ENCODE data around the gene CTPS2. TPM values are rescaled to one million over a fixed set of nuclear protein-coding genes. Genes with fewer than 3 reads are reported as not detected.
"Not testable (repeated sequence)": the region's sequence is repeated elsewhere in the genome, so short reads cannot be mapped to it uniquely, and the experiment has no call there.

CTPS2 gene
- total RNA-seq, 2 donors from 2014 or later = 7.9 to 12.0 TPM

DNA sequence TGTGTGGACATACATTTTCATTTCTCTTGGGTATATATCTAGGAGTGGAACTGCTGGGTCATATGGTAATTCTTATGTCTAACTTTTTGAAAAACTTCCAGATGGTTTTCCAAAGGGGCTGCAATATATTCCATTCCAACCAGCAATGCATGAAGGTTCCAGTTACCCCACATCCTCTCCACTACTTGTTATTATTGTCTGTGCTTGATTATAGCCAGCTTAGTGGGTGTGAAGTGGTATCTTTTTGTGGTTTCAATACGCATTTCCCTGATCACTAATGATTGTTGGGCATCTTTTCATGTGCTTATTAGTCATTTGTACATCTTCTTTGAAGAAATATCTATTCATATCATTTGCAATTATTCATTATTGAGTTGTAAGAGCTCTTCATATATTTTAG is 94.0 kb downstream of the CTPS2 start:
- Histone ChIP-seq H3K27me3 (replicated peaks; ENCODE audit: insufficient read depth) (no peaks in the 10 kb centered on the region), H3K4me1 (ENCODE audit: control insufficient read depth in 1 of 2, low read depth in 2 of 2) (no peaks in the 10 kb centered on the region), H3K9me3 (no peaks in the 10 kb centered on the region), H3K36me3 (no peaks in the 10 kb centered on the region), H3K27ac (no peak overlapping the region), H3K4me3 (no peak overlapping the region)
- no peak for TF ChIP-seq CTCF (IDR thresholded peaks at IDR 0.05)
- no peak for DNase-seq (ENCODE audit: low spot score)
- ATAC-seq (ENCODE audit: insufficient number of reproducible peaks, low FRiP score, low read depth) = no peak

DNA sequence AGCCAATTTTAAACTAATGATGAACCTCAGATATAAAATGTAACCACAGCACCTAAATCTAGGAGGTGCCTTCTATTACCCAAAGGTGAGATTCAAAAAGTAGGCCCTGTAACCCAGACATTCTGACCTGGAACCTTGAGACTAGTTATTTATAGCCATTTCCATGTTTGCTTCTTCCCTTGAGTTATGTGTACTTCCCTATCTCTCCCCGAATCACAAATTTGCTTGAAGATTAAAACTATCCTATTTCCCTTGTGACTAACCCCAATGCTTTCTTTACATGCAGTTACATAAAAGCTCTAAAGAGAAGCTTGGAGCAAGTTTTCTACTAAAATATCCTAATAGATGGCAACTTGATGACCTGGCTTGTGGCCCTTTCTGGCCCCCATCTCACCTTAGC is 95.1 kb downstream of the CTPS2 start:
- DNase-seq (ENCODE audit: low spot score) (no peak), ATAC-seq (ENCODE audit: insufficient number of reproducible peaks, low FRiP score, low read depth) (no peak)
- TF ChIP-seq CTCF (IDR thresholded peaks at IDR 0.05) = no peak
- Histone ChIP-seq H3K9me3 (no peaks in the 10 kb centered on the region), H3K4me1 (ENCODE audit: control insufficient read depth in 1 of 2, low read depth in 2 of 2) (no peaks in the 10 kb centered on the region), H3K36me3 (no peaks in the 10 kb centered on the region), H3K4me3 (no peak overlapping the region), H3K27me3 (replicated peaks; ENCODE audit: insufficient read depth) (no peaks in the 10 kb centered on the region), H3K27ac (no peak overlapping the region)

DNA sequence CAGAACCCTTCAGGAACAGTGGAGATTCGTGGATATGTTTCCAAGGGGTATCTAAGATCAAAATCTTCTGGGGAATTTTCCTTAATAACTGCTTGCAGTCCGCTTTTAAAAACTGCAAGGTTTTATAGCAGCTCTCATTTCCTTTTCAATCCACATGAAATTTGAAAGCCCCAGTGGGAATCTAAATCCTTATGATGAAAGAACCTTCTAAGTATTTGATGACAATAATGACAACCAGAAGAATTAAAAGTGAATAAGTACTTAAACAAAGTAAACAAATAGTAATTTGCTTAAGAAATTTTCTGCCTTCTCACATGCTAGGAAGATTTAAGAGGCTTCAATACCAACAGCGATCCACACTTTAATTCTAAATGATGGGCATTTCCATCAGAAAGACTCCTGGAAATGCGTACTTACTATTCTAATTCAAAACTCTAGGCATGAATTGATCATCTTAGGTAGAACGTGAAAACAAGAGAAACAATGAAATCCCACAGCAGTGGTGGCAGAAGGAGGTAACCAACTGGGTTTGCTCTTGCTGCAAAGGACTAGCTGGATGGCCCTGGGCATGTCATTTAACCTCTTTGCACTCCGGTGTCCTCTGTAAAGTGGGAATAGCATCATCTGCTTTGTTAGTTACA is 100.1 kb downstream of the CTPS2 start:
- H3K27me3 ChIP-seq (replicated peaks; ENCODE audit: insufficient read depth) = no peaks in the 10 kb centered on the region
- TF ChIP-seq CTCF (IDR thresholded peaks at IDR 0.05) = no peak
- no peaks in the 10 kb centered on the region for H3K4me1 ChIP-seq (ENCODE audit: control insufficient read depth in 1 of 2, low read depth in 2 of 2)
- H3K4me3 ChIP-seq = no peak overlapping the region
- ATAC-seq (ENCODE audit: insufficient number of reproducible peaks, low FRiP score, low read depth) (no peak), DNase-seq (ENCODE audit: low spot score) (no peak)
- no peaks in the 10 kb centered on the region for H3K36me3 ChIP-seq
- H3K27ac ChIP-seq = no peak overlapping the region
- no peaks in the 10 kb centered on the region for H3K9me3 ChIP-seq

DNA sequence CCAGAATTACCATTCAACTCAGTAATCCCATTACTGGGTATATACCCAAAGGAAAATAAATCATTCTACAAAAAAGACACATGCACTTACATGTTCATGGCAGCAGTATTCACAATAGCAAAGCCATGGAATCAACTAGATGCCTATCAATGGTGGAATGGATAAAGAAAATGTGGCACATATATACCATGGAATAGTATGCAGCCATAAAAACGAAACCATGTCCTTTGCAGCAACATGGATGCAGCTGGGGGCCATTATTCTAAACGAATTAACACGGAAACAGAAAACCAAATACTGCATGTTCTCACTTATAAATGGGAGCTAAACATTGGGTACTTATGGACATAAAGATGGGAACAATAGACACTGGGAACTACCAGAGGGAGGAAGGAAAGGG is 101.8 kb downstream of the CTPS2 start:
- not testable (repeated sequence) for DNase-seq (ENCODE audit: low spot score); H3K27me3 ChIP-seq (replicated peaks; ENCODE audit: insufficient read depth); H3K9me3 ChIP-seq; ATAC-seq (ENCODE audit: insufficient number of reproducible peaks, low FRiP score, low read depth); H3K36me3 ChIP-seq; H3K4me1 ChIP-seq (ENCODE audit: control insufficient read depth in 1 of 2, low read depth in 2 of 2); H3K27ac ChIP-seq; H3K4me3 ChIP-seq

- no peak overlapping the region for H3K4me3 ChIP-seq
- H3K9me3 ChIP-seq = no peaks in the 10 kb centered on the region
- H3K27ac ChIP-seq = no peak overlapping the region
- no peaks in the 10 kb centered on the region for H3K36me3 ChIP-seq
- no peak for DNase-seq (ENCODE audit: low spot score)
- no peaks in the 10 kb centered on the region for H3K4me1 ChIP-seq (ENCODE audit: control insufficient read depth in 1 of 2, low read depth in 2 of 2)
- TF ChIP-seq CTCF (IDR thresholded peaks at IDR 0.05) = no peak
- H3K27me3 ChIP-seq (replicated peaks; ENCODE audit: insufficient read depth) = no peaks in the 10 kb centered on the region
- ATAC-seq (ENCODE audit: insufficient number of reproducible peaks, low FRiP score, low read depth) = no peak
These were observed 102.3 kb downstream of the CTPS2 start for GRCh38 chrX:16610121-16610621.

All from thoracic aorta (tissue), 2 donors.